Nephron (organoid): Measurements from ENCODE around the gene NPTN.

Experiments used
- H3K27ac Mint-ChIP-seq, 3 experiments: 2 replicates each; pipeline ENCODE4 v1.8.0; 2020; ENCODE audit warnings: mixed read lengths in 3 of 3, mild to moderate bottlenecking in 2 of 3, moderate library complexity in 1 of 3
- H3K27me3 Mint-ChIP-seq: 2 replicates; pipeline ENCODE4 v1.8.0; 2021; ENCODE audit warnings: low read depth, mild to moderate bottlenecking, moderate library complexity, mixed read lengths
- H3K36me3 Mint-ChIP-seq: 2 replicates; pipeline ENCODE4 v1.8.0; 2020; ENCODE audit warnings: low read depth, mixed read lengths
- H3K4me1 Mint-ChIP-seq: 2 replicates; pipeline ENCODE4 v1.8.0; 2020; ENCODE audit warnings: mixed read lengths
- H3K4me3 Mint-ChIP-seq, 3 experiments: 2 replicates each; pipeline ENCODE4 v1.8.0; 2020; ENCODE audit warnings: mild to moderate bottlenecking in 3 of 3, mixed read lengths in 3 of 3, moderate library complexity in 2 of 3
- H3K9me3 Mint-ChIP-seq: 2 replicates; pipeline ENCODE4 v1.8.0; 2020; ENCODE audit warnings: mixed read lengths
- CTCF ChIP-seq, 3 experiments: fragments of 200-600 bp; sonication (generic); IDR thresholded peaks; one replicate each; pipeline ENCODE4 v1.5.0; 2021; ENCODE audit warnings: antibody characterized with exemption in 3 of 3; ENCODE audit not compliant: unreplicated experiment in 3 of 3

NPTN gene

DNA sequence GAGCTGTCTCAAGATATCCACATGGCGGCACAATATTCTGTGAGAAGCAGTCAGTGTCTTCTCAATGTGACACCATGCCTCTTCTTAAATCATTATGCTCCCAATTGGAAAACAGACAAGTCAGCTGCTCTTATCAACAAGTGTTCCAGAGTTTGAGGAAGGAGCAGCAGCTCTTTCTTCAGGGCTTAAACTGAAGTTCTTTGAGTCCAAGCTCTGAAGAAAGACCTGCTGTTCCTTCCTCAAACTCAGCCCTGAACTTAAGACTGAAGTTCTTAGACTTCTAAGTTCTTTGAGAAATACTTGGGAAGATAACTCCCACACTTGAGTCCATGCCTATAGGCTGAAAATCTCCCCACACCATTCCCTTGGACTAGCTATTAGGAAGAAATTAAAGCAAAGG, 43.4 kb downstream of the NPTN start:
- Mint-ChIP-seq H3K9me3 (no peaks in the 10 kb centered on the region), H3K36me3 (peaks cover 62% of the 10 kb centered on the region), H3K27me3 (no peaks in the 10 kb centered on the region), H3K4me3 (no peak overlapping the region), H3K27ac (no peak overlapping the region), H3K4me1 (peaks cover 34% of the 10 kb centered on the region)
- TF ChIP-seq CTCF (IDR thresholded peaks at IDR 0.05; ENCODE audit: unreplicated experiment in 3 of 3): no peak

GRCh38 chr15:73585871-73586654, 47.1 kb downstream of the NPTN start:
- no peaks in the 10 kb centered on the region for H3K27me3 Mint-ChIP-seq
- peak overlapping the region in 1 of 3 experiments; percentile 54 for H3K4me3 Mint-ChIP-seq
- H3K27ac Mint-ChIP-seq: peak overlapping the region; percentile 55 to 92 (median 90)
- H3K36me3 Mint-ChIP-seq: peaks cover 78% of the 10 kb centered on the region
- no peaks in the 10 kb centered on the region for H3K9me3 Mint-ChIP-seq
- peaks cover 14% of the 10 kb centered on the region for H3K4me1 Mint-ChIP-seq
- TF ChIP-seq CTCF (IDR thresholded peaks at IDR 0.05; ENCODE audit: unreplicated experiment in 3 of 3): no peak

DNA sequence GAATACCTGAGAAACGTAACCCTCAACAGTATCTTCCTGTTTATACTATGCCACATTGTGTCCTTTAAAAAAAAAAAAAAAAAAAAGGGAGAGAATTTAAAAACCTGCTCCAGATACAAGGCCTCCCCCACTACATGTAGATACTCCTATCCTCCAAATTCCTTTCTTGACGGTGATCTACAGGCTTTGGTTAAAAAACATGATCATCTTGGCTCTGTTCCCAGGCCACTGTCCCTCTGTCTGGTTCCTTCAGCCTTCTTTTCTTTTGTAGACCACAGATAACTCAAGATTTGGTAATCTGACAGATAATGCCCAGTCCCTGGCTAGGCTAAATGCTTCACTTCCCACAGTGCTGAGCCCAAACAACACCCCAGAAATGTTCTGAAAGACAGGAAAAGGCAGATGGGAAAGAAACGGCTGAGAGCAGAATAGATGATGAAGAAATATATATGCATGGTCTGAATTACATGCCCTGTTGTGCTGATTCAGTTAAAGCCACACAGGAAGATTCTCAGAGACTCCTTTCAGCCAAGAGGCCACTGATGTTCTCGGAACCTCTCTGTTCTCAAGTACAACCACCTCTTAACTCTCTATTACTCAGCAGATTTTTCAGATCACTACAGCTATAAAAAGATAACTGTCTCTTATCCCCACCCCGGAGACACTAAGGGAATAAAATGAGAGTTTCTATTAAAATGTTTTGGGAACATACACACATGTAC, 48.3 kb downstream of the NPTN start:
- H3K36me3 Mint-ChIP-seq: peaks cover 80% of the 10 kb centered on the region
- H3K9me3 Mint-ChIP-seq: no peaks in the 10 kb centered on the region
- H3K4me1 Mint-ChIP-seq: peaks cover 14% of the 10 kb centered on the region
- TF ChIP-seq CTCF (IDR thresholded peaks at IDR 0.05; ENCODE audit: unreplicated experiment in 3 of 3): no peak
- peak overlapping the region; percentile 55 to 92 (median 90) for H3K27ac Mint-ChIP-seq
- no peak overlapping the region for H3K4me3 Mint-ChIP-seq
- H3K27me3 Mint-ChIP-seq: no peaks in the 10 kb centered on the region

GRCh38 chr15:73583544-73583943, 49.6 kb downstream of the NPTN start:
- TF ChIP-seq CTCF (IDR thresholded peaks at IDR 0.05; ENCODE audit: unreplicated experiment in 3 of 3): no peak
- no peaks in the 10 kb centered on the region for H3K9me3 Mint-ChIP-seq
- no peaks in the 10 kb centered on the region for H3K27me3 Mint-ChIP-seq
- H3K36me3 Mint-ChIP-seq: peaks cover 70% of the 10 kb centered on the region
- no peak overlapping the region for H3K4me3 Mint-ChIP-seq
- H3K4me1 Mint-ChIP-seq: peaks cover 14% of the 10 kb centered on the region
- H3K27ac Mint-ChIP-seq: peak overlapping the region in 1 of 3 experiments; percentile 18

DNA sequence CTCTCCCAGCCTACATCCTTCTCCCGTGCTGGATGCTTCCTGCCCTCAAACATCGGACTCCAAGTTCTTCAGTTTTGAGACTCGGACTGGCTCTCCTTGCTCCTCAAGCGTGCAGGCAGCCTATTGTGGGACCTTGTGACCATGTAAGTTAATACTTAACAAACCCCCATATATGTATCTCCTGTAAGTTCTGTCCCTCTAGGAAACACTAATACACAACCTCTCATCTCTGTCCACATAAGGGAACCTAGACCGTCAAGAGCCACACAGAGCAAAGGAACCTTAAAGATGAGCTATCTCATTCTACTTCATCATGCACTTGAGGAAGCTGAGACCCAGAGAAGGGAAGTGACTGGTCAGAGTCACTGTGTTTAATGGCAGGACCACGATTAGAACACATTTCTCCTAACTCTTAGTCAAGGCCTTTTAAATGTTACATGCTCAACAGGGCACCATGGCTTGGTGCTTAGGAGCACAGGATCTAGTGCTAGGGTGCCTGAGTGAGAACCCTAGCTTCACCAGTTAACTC, 50.3 kb downstream of the NPTN start:
- TF ChIP-seq CTCF (IDR thresholded peaks at IDR 0.05; ENCODE audit: unreplicated experiment in 3 of 3): no peak
- no peaks in the 10 kb centered on the region for H3K27me3 Mint-ChIP-seq
- peaks cover 73% of the 10 kb centered on the region for H3K36me3 Mint-ChIP-seq
- no peak overlapping the region for H3K4me3 Mint-ChIP-seq
- H3K27ac Mint-ChIP-seq: no peak overlapping the region
- H3K4me1 Mint-ChIP-seq: peaks cover 14% of the 10 kb centered on the region
- H3K9me3 Mint-ChIP-seq: no peaks in the 10 kb centered on the region
